Uterus (tissue), 2 donors: ENCODE results near the gene SRSF11.

ENCODE experiments used
- POLR2A ChIP-seq, 2 donors: fragments of 450-650 bp; IDR thresholded peaks; one replicate each; pipeline ENCODE4 v1.6.1; 2016; ENCODE audit warnings: antibody characterized with exemption in 2 of 2, mild to moderate bottlenecking in 1 of 2, moderate library complexity in 1 of 2
- TF ChIP-seq, protein P1 (sequence below), 4 experiments: fragments of 200-600 bp in 2 of 4; fragments of 450-650 bp in 2 of 4; sonication (generic) in 2 of 4; IDR thresholded peaks; one replicate each; pipeline ENCODE4 v1.5.1; 2016 to 2019; ENCODE audit warnings: antibody characterized with exemption in 4 of 4, mild to moderate bottlenecking in 2 of 4, moderate library complexity in 1 of 4

DNA sequence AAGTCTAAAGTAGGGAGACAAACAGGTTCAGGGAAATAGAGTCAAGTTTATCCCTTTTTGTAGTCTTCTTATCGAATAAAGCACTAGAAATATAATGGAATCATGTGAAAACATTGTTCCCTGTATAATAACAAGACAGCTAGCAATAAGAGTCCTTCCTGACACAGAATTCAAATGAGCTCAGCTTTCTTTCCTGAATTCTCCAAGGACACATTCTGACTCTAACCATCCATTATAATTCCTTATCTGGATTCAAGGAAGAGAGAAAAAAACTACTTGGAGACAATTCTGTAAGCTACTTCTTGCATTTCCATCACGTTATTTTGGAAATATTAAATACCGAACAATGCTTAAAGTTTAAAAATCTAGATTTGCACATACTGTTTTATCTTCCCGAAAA is 74.6 kb downstream of the SRSF11 start:
- no peak for TF ChIP-seq POLR2A (IDR thresholded peaks at IDR 0.05)
- TF ChIP-seq, protein P1, sequence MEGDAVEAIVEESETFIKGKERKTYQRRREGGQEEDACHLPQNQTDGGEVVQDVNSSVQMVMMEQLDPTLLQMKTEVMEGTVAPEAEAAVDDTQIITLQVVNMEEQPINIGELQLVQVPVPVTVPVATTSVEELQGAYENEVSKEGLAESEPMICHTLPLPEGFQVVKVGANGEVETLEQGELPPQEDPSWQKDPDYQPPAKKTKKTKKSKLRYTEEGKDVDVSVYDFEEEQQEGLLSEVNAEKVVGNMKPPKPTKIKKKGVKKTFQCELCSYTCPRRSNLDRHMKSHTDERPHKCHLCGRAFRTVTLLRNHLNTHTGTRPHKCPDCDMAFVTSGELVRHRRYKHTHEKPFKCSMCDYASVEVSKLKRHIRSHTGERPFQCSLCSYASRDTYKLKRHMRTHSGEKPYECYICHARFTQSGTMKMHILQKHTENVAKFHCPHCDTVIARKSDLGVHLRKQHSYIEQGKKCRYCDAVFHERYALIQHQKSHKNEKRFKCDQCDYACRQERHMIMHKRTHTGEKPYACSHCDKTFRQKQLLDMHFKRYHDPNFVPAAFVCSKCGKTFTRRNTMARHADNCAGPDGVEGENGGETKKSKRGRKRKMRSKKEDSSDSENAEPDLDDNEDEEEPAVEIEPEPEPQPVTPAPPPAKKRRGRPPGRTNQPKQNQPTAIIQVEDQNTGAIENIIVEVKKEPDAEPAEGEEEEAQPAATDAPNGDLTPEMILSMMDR (IDR thresholded peaks at IDR 0.05), result no peak
